8988T (cell line): ENCODE results near the gene PEAK3.

Experiments
- DNase-seq: peaks from one replicate; pipeline ENCODE4 v3.0.0; 2011

Gene PEAK3, protein sequence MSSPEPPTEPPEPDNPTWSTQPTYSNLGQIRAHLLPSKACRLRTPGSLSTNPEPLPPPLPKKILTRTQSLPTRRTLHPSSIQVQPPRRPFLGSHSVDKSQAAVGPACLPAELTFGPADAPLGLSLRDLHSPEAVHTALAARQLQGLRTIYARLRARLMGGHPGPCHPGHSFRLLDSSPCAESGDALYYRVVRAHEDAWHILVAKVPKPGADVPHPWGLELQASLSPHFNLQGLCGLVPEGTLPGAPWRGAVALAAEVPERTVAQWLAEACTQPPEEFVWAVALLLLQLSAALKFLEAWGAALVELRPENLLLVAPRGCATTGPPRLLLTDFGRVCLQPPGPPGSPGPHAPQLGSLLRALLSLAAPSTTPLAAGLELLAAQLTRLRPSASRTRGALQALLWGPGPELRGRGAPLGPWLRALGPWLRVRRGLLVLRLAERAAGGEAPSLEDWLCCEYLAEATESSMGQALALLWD

GRCh38 chr19:2282062-2282861 is at the start of gene PEAK3:
Gene PEAK3, minus strand, starts transcription at chr19:2282175. Its CDS starts 1,244 bp downstream, at chr19:2280931.
- DNase-seq: no peak

- DNase-seq: no peak
Observed at GRCh38 chr19:2330632-2331284, 48.8 kb upstream of the PEAK3 start.

DNA sequence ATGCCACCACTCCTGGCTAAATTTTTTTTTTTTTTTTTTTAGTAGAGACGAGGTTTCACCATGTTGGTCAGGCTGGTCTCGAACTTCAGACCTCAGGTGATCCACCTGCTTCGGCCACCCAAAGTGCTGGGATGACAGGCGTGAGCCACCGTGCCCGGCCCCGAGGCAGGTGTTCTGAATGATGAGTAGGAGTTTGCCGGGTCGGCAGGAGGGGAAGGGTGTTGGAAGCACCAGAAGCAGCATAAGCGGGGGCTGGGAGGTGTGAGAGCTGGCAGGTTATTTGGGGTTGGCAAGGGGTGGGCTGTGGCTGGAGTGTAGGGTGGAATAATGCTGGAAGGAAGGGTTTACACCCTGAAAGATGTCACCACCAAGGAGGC is 48.3 kb upstream of the PEAK3 start:
- DNase-seq: no peak

DNA sequence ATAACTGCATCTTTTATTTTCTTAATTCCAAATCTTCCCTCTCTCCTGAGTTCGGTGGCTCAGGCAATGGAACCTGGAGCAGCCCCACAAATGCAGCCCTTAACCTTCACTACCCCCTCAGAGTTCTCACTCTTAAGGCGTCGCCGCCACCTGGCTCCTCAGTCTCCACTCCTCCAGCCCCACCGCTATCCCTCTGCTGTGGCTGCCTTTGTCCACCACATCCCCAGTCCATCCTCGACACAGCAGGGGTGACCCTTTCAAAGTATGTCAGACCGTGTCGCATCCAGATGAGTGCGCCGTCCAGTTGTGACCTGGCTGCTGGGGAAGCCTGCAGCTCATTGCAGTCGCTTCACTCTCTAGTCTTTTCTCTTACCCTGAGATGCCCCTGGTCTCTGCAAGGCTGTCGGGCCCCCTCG is 47.5 kb upstream of the PEAK3 start:
- DNase-seq: no peak

GRCh38 chr19:2329149-2329478 is 47.1 kb upstream of the PEAK3 start:
- no peak for DNase-seq

- DNase-seq: peak; percentile 97
Observed at GRCh38 chr19:2328401-2329148, 46.6 kb upstream of the PEAK3 start, which contains the start of the genes LSM7 and SPPL2B. Gene LSM7, minus strand, starts transcription at chr19:2328586. Its CDS starts 20 bp downstream, at chr19:2328566. Gene SPPL2B, plus strand, starts transcription at chr19:2328684. Its CDS starts 26 bp downstream, at chr19:2328710.

DNA sequence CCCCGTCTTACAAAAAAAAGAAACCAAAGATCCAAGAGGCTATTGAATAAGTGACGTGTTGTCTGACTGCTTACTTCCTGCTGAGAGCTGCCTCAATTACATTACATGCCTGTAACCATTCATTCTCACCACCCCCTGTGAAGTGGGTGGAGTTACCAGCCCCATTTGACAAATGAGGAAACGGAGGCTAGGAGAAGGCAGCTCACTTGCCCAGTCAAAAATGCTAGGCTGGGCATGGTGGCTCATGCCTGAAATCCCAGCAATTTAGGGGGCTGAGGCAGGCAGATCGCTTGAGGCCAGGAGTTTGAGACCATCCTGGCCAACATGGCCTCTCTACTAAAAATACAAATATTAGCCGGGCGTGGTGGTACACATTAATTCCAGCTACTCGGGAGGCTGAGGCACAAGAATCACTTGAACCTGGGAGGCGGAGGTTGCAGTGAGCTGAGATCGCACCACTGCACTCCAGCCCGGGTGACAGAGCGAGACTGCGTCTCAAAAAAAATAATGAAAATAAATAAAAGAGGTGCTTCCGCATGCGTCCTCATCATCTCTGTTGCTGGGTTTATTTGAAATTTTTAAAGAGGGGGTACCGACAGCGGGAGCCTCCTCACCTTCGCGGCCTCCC is 45.9 kb upstream of the PEAK3 start:
- DNase-seq: no peak

- DNase-seq: no peak
Observed at GRCh38 chr19:2326699-2327360, 44.9 kb upstream of the PEAK3 start.

GRCh38 chr19:2325281-2326046 is 43.5 kb upstream of the PEAK3 start:
- DNase-seq: no peak

GRCh38 chr19:2324220-2324948 is 42.4 kb upstream of the PEAK3 start:
- no peak for DNase-seq

- no peak for DNase-seq
Observed at GRCh38 chr19:2323707-2324106, 41.7 kb upstream of the PEAK3 start.

GRCh38 chr19:2321565-2322283 is 39.7 kb upstream of the PEAK3 start:
- no peak for DNase-seq

- no peak for DNase-seq
Observed at GRCh38 chr19:2320939-2321338, 39.0 kb upstream of the PEAK3 start.

GRCh38 chr19:2320049-2320448 is 38.1 kb upstream of the PEAK3 start:
- no peak for DNase-seq

GRCh38 chr19:2319551-2319950 is 37.6 kb upstream of the PEAK3 start:
- no peak for DNase-seq

DNA sequence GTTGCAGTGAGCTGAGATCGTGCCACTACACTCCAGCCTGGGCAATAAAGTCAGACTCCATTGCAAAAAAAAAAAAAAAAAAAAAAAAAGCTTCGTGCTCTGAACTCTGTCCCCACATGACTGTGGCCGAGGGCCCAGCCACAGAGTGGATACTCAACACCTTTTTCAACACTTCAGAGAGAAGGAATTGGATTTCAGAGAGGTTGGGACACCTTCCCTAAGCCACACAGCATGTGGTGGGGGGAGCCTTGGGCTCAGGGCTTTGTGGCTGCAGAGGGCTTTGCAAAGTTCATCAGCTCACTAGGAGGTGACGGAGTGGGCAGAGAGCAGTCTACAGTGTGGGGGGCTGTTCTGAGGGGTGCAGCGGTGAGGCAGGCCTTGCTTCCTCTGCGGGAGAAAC is 36.9 kb upstream of the PEAK3 start:
- DNase-seq: no peak

DNA sequence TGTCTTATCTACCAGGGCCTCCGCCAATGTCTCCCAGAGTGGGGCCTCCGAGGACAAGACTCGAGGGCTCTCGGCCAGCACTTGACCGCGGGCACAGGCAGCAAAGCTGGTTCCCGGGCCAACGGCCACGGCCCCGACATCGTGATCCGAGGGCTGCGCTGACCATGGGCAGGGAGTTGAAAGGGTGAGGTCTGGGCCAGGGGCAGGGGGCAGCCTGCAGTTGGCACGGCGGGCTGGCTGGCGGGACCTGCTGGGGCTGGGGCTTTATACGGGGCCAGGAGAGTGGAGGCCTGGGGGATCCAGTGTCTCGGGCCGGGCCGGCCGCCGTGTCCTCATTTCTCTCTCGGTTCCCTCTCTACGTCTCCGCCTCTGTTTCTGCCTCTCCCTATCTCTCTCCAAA is 35.8 kb upstream of the PEAK3 start:
- no peak for DNase-seq

GRCh38 chr19:2317300-2317699 is 35.3 kb upstream of the PEAK3 start:
- no peak for DNase-seq

DNA sequence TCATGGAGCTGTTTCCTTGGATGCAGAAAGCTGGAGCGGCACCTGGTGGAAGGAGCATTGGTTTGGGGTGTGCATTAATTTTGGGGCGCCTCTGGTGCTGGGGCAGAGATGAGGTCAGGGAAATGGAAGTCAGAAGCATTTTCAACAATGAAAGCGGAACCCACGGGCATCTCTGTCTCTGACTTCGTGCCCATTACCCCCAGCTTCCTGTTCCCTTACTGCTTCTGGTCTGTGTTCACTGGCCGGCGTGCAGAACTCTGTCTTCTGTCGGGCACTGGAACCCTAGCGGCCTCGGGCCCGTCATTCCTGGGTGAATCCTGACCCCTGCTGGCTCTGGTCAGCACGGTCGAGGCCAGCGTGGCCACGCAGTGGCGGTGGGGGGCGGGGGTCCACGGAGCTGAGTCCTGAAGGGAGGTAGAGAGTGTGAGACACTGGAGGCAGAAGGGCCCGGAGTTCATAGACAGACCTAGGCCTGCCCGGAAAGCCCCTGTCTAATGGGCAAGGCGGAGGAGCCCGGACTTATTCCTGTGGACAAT is 33.9 kb upstream of the PEAK3 start:
- peak; percentile 69 for DNase-seq
